ENCODE data around the gene TNFSF13B.

DNA sequence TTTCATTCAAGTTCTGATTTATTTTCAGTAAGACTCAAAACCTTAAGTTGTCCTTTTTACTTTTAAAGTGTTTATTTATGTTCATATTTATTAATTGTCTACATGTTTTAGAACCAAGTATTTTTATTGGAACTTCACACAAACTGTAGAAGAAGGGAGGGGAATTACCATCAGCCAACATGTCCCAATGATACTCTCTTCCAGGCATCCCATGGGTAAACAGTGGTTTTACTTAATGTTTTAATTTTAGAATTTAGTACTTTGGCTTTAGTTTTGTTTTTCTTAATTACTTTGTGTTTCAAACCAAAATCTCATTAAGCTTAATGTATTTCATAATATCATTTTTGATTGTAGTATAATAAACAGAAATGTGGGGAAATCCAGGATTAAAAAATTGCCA, 5.2 kb downstream of the TNFSF13B start:
- TF ChIP-seq, protein P1, sequence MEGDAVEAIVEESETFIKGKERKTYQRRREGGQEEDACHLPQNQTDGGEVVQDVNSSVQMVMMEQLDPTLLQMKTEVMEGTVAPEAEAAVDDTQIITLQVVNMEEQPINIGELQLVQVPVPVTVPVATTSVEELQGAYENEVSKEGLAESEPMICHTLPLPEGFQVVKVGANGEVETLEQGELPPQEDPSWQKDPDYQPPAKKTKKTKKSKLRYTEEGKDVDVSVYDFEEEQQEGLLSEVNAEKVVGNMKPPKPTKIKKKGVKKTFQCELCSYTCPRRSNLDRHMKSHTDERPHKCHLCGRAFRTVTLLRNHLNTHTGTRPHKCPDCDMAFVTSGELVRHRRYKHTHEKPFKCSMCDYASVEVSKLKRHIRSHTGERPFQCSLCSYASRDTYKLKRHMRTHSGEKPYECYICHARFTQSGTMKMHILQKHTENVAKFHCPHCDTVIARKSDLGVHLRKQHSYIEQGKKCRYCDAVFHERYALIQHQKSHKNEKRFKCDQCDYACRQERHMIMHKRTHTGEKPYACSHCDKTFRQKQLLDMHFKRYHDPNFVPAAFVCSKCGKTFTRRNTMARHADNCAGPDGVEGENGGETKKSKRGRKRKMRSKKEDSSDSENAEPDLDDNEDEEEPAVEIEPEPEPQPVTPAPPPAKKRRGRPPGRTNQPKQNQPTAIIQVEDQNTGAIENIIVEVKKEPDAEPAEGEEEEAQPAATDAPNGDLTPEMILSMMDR (IDR thresholded peaks at IDR 0.05): no peak
- TF ChIP-seq POLR2AphosphoS5 (IDR thresholded peaks at IDR 0.05; ENCODE audit: low read depth, low read length): no peak
- TF ChIP-seq SIN3A (IDR thresholded peaks at IDR 0.05; ENCODE audit: borderline replicate concordance, insufficient read depth, low read depth, low read length): no peak
- TF ChIP-seq, protein P2, sequence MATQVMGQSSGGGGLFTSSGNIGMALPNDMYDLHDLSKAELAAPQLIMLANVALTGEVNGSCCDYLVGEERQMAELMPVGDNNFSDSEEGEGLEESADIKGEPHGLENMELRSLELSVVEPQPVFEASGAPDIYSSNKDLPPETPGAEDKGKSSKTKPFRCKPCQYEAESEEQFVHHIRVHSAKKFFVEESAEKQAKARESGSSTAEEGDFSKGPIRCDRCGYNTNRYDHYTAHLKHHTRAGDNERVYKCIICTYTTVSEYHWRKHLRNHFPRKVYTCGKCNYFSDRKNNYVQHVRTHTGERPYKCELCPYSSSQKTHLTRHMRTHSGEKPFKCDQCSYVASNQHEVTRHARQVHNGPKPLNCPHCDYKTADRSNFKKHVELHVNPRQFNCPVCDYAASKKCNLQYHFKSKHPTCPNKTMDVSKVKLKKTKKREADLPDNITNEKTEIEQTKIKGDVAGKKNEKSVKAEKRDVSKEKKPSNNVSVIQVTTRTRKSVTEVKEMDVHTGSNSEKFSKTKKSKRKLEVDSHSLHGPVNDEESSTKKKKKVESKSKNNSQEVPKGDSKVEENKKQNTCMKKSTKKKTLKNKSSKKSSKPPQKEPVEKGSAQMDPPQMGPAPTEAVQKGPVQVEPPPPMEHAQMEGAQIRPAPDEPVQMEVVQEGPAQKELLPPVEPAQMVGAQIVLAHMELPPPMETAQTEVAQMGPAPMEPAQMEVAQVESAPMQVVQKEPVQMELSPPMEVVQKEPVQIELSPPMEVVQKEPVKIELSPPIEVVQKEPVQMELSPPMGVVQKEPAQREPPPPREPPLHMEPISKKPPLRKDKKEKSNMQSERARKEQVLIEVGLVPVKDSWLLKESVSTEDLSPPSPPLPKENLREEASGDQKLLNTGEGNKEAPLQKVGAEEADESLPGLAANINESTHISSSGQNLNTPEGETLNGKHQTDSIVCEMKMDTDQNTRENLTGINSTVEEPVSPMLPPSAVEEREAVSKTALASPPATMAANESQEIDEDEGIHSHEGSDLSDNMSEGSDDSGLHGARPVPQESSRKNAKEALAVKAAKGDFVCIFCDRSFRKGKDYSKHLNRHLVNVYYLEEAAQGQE (IDR thresholded peaks at IDR 0.05; ENCODE audit: insufficient read depth in 1 of 2, low read depth in 2 of 2, low read length in 1 of 2): no peak
- no peak for TF ChIP-seq TCF7L2 (IDR thresholded peaks at IDR 0.05; ENCODE audit: low read depth, low read length)
